SJSA1 (cell line): ENCODE results near the gene TMEM39B. TPM values are rescaled to one million over a fixed set of nuclear protein-coding genes. Genes with fewer than 3 reads are reported as not detected.
"Not testable (repeated sequence)": the region's sequence is repeated elsewhere in the genome, so short reads cannot be mapped to it uniquely, and the experiment has no call there.

Source experiments
- DNase-seq, 2 experiments: peaks; one replicate each; pipeline ENCODE4 v3.0.0-alpha.2; 2015 to 2020; ENCODE audit warnings: low spot score in 2 of 2, low read depth in 1 of 2
- H3K27ac ChIP-seq: fragments of 250-450 bp; sonication (Bioruptor Pico); 2 replicates; pipeline ENCODE4 v1.5.1; 2020; ENCODE audit warnings: mild to moderate bottlenecking, moderate library complexity
- H3K27me3 ChIP-seq: fragments of 250-450 bp; sonication (Bioruptor Pico); replicated peaks from 2 replicates; pipeline ENCODE4 v1.5.1; 2020; ENCODE audit warnings: mild to moderate bottlenecking, moderate library complexity
- H3K36me3 ChIP-seq: fragments of 250-450 bp; sonication (Bioruptor Pico); 2 replicates; pipeline ENCODE4 v1.5.1; 2020; ENCODE audit warnings: mild to moderate bottlenecking
- H3K4me1 ChIP-seq: fragments of 250-450 bp; sonication (Bioruptor Pico); replicated peaks from 2 replicates; pipeline ENCODE4 v1.6.1; 2021; ENCODE audit warnings: mild to moderate bottlenecking
- H3K4me3 ChIP-seq: fragments of 250-450 bp; sonication (Bioruptor Pico); 2 replicates; pipeline ENCODE4 v1.5.1; 2020; ENCODE audit warnings: mild to moderate bottlenecking
- H3K9me3 ChIP-seq: fragments of 250-450 bp; sonication (Bioruptor Pico); replicated peaks from 2 replicates; pipeline ENCODE4 v1.5.1; 2020; ENCODE audit warnings: mild to moderate bottlenecking
- total RNA-seq: library from RNA; depleted of rRNA; stranded (reverse); fragments of >200 nt; shearing (Covaris generic); gene quantifications from 2 replicates; pipeline ENCODE4 v1.2.3, GENCODE V29; 2014

The TMEM39B gene
- total RNA-seq, 1 experiment from 2014 or later = 5.8 TPM

DNA sequence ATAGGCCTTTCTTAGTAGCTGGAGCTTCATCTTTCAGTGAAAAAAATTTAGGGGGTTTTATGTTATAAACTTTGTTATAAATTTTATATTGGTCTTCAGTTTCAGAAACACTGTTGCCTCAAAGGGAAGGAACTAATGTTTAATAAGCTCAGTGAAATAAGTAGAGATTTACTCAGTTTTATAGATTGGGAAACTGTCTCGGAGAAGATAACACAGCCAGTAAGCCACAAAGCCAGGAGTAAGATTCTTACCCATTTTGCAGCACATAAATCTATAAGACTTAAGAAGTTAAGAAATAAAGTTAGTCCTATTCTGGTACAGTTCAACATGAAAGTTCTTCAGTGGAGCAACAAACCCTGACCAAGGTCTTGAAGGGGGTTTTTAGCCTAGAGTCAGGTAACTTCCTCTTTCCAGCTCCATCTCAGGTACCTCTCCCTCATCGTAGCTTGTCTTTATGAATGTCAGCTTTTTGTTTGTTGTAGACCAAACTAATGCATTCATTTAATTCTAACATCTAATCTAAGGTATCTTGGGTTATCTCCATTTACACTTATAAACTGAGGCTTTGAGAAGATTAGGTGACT lies 38.4 kb downstream of the TMEM39B start:
- DNase-seq = no peak
- H3K9me3 ChIP-seq = no peaks in the 10 kb centered on the region
- peaks cover 18% of the 10 kb centered on the region for H3K4me1 ChIP-seq
- no peaks in the 10 kb centered on the region for H3K27me3 ChIP-seq
- H3K4me3 ChIP-seq = no peak overlapping the region
- peaks cover 37% of the 10 kb centered on the region for H3K36me3 ChIP-seq
- no peak overlapping the region for H3K27ac ChIP-seq

DNA sequence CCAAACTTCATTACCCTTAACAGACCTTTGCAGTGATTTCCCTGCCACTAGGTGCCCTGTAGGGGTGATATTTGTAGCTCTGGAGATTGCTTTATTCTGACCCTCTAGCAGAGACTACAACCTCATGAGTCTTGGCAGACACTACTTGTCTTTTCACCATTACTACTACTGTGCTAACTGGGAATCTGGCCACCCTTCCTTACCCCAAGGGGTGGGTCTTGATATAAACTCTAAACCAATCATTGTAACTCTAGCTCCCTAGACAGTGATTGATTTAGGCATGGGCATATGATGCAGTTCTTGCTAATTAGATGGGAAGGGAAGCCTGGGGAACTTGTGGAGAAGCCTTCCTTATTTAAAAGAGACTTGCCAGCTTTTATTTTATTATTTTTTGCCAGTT lies 39.0 kb downstream of the TMEM39B start:
- Histone ChIP-seq H3K36me3 (peaks cover 43% of the 10 kb centered on the region), H3K27me3 (no peaks in the 10 kb centered on the region), H3K27ac (no peak overlapping the region), H3K4me1 (peaks cover 24% of the 10 kb centered on the region), H3K9me3 (no peaks in the 10 kb centered on the region), H3K4me3 (no peak overlapping the region)
- DNase-seq = no peak

DNA sequence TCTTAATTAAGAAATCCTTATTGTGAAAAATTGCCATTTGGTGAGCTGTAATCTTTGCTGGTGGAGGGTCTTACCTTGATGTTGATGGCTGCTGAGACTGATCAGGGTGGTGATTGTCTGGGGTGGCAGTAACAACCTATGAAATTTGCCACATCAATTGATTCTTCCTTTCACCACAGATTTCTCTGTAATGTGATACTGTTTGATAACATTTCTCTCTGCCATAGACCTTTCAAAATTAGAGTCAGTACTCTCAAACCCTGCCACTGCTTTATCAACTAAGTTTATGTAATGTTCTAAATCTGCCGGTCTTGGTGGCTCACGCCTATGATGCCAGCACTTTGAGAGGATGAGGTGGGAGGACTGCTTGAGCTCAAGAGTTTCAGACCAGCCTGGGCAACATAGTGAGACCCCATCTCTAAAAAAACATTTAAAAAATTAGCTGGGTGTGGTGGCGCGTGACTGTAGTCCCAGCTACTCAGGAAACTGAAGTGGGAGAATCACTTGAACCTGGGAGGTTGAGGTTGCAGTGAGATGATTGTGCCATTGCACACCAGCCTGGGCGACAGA lies 40.2 kb downstream of the TMEM39B start:
- no peak overlapping the region for H3K27ac ChIP-seq
- no peak for DNase-seq
- H3K27me3 ChIP-seq = no peaks in the 10 kb centered on the region
- no peaks in the 10 kb centered on the region for H3K9me3 ChIP-seq
- no peak overlapping the region for H3K4me3 ChIP-seq
- peaks cover 26% of the 10 kb centered on the region for H3K4me1 ChIP-seq
- peaks cover 44% of the 10 kb centered on the region for H3K36me3 ChIP-seq

DNA sequence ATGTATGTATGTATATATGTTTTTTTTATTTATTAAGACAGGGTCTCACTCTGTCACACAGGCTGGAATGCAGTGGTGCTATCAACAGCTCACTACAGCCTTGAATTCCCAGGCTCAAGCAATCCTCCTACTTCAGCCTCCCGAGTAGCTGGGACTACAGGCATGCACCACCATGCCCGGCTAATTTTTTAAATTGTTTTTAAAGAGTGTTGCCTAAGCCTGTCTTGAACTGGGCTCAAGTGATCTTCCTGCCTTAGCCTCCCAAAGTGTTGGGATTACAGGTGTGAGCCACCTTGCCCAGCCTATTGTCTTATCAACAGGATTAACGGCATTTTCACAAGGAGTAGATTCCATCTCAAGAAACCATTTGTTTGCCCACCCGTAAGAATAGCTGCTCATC lies 40.7 kb downstream of the TMEM39B start:
- H3K9me3 ChIP-seq, H3K4me3 ChIP-seq, H3K27me3 ChIP-seq, DNase-seq, H3K27ac ChIP-seq: not testable (repeated sequence)
- Histone ChIP-seq H3K4me1 (peaks cover 26% of the 10 kb centered on the region), H3K36me3 (peaks cover 39% of the 10 kb centered on the region)

DNA sequence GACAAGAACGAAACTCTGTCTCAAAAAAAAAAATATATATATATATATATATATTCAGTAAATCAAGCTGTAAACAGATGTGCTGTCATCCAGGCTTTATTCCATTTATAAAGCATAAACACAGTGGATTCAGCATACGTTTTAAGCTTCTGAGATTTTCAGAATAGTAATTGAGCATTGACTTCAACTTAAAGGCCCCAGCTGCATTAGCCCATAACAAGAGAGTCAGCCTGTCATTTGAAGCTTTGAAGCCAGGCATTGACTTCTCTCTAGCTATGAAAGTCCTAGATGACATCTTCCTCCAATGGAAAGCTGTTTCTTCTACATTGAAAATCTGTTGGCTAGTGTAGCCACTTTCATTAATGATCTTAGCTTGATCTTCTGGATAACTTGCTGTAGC lies 41.7 kb downstream of the TMEM39B start:
- no peaks in the 10 kb centered on the region for H3K9me3 ChIP-seq
- DNase-seq = no peak
- peaks cover 39% of the 10 kb centered on the region for H3K36me3 ChIP-seq
- H3K27me3 ChIP-seq = no peaks in the 10 kb centered on the region
- H3K27ac ChIP-seq = no peak overlapping the region
- peaks cover 19% of the 10 kb centered on the region for H3K4me1 ChIP-seq
- H3K4me3 ChIP-seq = no peak overlapping the region

DNA sequence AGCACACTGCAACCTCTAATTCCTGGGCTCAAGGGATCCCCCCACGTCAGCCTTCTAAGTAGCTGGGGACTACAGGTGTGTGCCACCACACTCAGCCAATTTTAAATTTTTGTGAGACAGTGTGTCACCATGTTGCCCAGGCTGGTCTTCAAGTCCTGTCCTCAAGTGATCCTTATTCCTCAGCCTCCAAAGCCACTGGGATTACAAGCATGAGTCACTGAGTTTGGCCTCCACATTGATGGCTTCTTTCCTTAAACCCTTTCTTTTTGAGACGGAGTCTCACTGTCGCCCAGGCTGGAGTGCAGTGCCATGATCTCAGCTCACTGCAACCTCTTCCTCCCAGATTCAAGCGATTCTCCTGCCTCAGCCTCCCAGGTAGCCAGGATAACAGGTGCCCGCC lies 42.8 kb downstream of the TMEM39B start:
- no peaks in the 10 kb centered on the region for H3K27me3 ChIP-seq
- peaks cover 34% of the 10 kb centered on the region for H3K36me3 ChIP-seq
- H3K4me1 ChIP-seq = peaks cover 16% of the 10 kb centered on the region
- no peak overlapping the region for H3K4me3 ChIP-seq
- no peaks in the 10 kb centered on the region for H3K9me3 ChIP-seq
- no peak overlapping the region for H3K27ac ChIP-seq
- no peak for DNase-seq

DNA sequence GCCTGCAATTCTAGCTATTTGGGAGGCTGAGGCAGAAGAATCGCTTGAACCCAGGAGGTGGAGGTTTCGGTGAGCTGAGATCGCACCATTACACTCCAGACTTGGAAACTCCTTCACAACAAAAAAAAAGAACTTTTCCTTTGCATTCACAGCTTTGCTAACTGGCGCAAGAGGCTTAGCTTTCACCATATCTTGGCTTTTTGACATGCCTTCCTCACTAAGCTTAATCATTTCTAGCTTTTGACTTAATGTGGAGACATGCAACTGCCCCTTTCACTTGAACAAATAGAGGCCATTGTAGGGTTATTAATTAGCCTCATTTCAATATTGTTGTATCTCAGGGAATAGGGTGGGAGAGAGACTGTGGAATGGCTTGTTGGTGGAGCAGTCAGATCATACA lies 43.8 kb downstream of the TMEM39B start:
- Histone ChIP-seq H3K4me3 (no peak overlapping the region), H3K4me1 (peaks cover 16% of the 10 kb centered on the region), H3K9me3 (no peaks in the 10 kb centered on the region), H3K27me3 (no peaks in the 10 kb centered on the region), H3K27ac (no peak overlapping the region; the same call in 1 of the 2 replicates), H3K36me3 (peaks cover 26% of the 10 kb centered on the region)
- DNase-seq = no peak

DNA sequence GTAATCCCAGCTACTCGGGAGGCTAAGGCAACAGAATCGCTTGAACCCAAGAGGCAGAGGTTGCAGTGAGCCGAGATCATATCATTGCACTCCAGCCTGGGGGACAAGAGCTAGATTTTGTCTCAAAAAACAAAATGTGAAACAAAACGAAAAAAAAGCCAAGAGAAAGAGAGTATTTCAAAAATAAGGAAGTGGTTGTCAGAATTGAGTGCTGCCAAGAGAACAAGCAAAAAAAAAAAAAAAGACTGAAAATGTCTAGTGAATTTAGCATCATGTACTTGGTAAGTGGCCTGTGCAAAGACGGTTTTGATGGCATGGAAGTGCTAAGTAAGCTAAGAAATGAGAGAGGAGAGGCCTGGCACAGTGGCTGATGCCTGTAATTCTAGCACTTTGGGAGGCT lies 49.4 kb downstream of the TMEM39B start:
- no peak overlapping the region for H3K27ac ChIP-seq
- H3K4me3 ChIP-seq = no peak overlapping the region
- H3K27me3 ChIP-seq = no peaks in the 10 kb centered on the region
- no peaks in the 10 kb centered on the region for H3K9me3 ChIP-seq
- no peaks in the 10 kb centered on the region for H3K4me1 ChIP-seq
- peaks cover 2% of the 10 kb centered on the region; the same call in 1 of the 2 replicates for H3K36me3 ChIP-seq
- no peak for DNase-seq

DNA sequence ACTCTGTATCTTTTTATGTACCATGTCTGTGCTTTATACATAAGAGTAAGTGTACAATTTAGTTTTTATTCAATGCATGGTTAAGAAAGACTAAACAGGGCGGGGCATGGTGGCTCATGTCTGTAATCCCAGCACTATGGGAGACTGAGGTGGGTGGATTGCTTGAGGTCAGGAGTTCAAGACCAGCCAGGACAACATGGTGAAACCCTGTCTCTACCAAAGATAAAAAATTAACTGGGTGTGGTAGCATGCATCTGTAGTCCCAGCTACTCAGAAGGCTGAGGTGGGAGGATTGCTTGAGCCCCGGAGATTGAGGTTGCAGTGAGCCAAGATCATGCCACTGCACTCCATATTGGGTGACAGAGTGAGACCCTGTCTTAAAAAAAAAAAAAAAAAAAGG lies 50.6 kb downstream of the TMEM39B start:
- not testable (repeated sequence) for H3K4me1 ChIP-seq, H3K27ac ChIP-seq, H3K27me3 ChIP-seq, H3K4me3 ChIP-seq, H3K36me3 ChIP-seq, H3K9me3 ChIP-seq, DNase-seq

DNA sequence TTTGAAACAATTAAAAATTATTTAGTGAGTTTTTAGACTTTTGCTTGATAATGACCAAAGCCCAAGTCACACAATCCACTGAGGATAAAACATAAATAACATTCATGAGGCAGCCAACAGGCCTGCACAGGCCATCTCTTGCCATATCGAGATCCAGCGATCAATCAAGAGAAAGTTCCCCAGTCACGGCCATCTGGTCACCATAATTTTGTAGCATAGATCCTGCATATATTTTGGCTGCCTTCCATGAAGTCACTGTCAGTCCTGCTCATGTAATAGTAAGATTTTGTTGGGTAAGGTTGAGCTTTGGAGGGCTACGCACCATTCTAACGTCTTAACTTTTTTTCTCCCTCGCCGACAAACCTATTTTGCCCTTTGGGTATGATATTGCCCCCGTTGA lies 52.6 kb downstream of the TMEM39B start:
- Histone ChIP-seq H3K27me3 (no peaks in the 10 kb centered on the region), H3K9me3 (no peaks in the 10 kb centered on the region), H3K4me1 (no peaks in the 10 kb centered on the region), H3K27ac (no peak overlapping the region), H3K4me3 (no peak overlapping the region), H3K36me3 (peaks cover 6% of the 10 kb centered on the region)
- no peak for DNase-seq

DNA sequence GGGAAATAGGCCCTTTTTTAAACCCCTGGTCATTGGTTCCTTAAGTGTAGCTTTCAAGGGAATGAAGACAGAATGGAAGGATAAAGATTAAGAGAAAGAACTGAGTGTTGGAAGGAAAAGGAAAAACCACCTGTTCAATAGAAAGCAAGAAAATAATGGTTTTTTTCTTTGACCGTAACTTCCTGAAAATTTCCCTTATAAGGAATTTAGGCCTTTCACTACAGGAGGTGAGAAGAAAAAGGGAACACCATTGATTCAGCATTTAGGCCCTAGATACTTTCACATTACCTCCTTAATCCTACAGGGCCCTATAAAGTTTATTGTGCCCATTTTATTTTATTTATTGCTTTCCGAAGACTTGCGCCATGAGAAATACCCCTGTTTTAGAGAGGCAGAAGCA lies 54.0 kb downstream of the TMEM39B start:
- no peaks in the 10 kb centered on the region for H3K27me3 ChIP-seq
- no peaks in the 10 kb centered on the region for H3K9me3 ChIP-seq
- H3K4me3 ChIP-seq = no peak overlapping the region
- no peak for DNase-seq
- H3K36me3 ChIP-seq = peaks cover 6% of the 10 kb centered on the region
- no peak overlapping the region for H3K27ac ChIP-seq
- no peaks in the 10 kb centered on the region for H3K4me1 ChIP-seq

DNA sequence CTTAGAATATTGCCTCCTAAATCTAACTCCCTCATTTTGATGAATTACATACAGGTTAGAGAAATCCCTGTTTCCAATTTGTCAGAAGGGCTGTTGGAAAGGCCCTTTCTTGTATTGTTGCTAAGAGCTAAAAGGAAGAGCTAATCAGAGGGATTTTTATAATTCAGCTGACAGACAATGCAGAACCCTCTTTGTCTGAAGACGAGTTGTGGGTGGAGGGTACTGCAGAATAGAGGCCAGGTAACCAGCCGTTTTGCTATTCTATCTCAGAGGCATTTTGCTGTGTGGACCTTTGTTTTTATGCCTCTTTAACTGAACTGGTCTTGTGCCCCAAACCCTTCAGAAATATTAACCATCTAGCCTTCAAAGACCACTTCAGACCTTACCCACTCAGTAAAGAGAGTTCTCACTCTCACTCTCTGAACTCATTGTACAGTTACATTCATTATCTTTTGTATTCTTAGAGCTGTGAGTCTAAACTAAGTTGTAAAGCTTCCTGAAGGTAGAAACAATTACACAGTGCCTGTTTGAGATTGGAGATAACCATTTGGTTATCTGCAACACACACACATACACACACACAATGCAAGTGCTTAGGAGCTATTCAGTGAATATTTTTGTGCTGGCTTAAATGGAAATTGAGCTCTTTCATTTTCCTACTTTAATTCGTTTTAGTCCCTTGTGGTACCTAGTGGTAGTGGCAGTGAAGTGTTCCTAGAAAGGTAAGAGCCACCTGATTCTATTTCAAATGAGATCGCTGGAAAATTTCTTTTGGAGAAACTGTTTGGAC lies 54.9 kb downstream of the TMEM39B start:
- H3K36me3 ChIP-seq = peaks cover 6% of the 10 kb centered on the region
- DNase-seq = no peak
- H3K4me1 ChIP-seq = peaks cover 6% of the 10 kb centered on the region; the same call in 1 of the 2 replicates
- H3K9me3 ChIP-seq = no peaks in the 10 kb centered on the region
- no peaks in the 10 kb centered on the region for H3K27me3 ChIP-seq
- H3K4me3 ChIP-seq = no peak overlapping the region
- no peak overlapping the region for H3K27ac ChIP-seq

DNA sequence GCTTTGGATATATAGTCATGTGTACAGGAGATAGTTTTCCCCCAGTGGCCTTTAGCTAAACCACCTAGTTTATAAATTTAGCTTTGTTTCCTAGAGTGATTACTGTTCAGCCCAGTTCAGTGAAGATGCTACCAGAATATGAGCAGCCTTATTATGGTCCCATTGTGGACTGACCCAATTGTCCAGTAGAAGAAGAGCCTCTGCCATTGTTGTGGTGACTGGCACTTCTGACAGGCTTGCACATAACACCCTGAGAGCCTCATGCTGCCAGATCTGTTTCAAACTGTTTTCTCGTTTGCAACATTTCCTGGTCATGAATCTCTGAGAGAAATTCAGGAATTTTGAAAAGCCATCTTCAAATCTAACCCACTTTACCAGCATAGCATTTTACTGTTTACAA lies 55.7 kb downstream of the TMEM39B start:
- Histone ChIP-seq H3K27me3 (no peaks in the 10 kb centered on the region), H3K36me3 (peaks cover 6% of the 10 kb centered on the region), H3K9me3 (no peaks in the 10 kb centered on the region), H3K27ac (no peak overlapping the region), H3K4me3 (no peak overlapping the region), H3K4me1 (peaks cover 13% of the 10 kb centered on the region)
- no peak for DNase-seq

DNA sequence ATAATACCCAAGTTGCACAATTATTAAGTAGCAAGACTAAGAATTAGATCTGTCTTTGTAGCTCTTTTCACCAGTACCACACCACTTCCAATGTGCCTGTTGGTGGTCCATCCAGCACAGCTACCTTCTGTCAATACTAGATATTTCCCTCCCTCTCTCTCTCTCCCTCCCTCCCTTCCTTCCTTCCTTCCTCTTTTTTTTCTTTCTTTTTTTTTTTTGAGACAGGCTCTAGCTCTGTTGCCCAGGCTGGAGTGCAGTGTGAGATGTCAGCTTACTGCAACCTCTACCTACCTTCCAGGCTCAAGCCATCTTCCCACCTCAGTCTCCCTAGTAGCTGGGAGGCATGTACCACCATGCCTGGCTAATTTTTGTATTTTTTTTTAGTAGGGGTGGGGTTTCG lies 56.2 kb downstream of the TMEM39B start:
- Histone ChIP-seq H3K27ac (no peak overlapping the region), H3K9me3 (no peaks in the 10 kb centered on the region), H3K27me3 (no peaks in the 10 kb centered on the region), H3K4me3 (no peak overlapping the region), H3K36me3 (peaks cover 6% of the 10 kb centered on the region), H3K4me1 (peaks cover 17% of the 10 kb centered on the region)
- DNase-seq = no peak
